A204.1 (cell line): ENCODE data around the gene FAIM2.

Source experiments
- FAIRE-seq: peaks from 2 replicates; lab custom pipeline; 2012; peaks lifted over from hg19 to GRCh38; lab: Jason Lieb, UNC

FAIM2 gene

DNA sequence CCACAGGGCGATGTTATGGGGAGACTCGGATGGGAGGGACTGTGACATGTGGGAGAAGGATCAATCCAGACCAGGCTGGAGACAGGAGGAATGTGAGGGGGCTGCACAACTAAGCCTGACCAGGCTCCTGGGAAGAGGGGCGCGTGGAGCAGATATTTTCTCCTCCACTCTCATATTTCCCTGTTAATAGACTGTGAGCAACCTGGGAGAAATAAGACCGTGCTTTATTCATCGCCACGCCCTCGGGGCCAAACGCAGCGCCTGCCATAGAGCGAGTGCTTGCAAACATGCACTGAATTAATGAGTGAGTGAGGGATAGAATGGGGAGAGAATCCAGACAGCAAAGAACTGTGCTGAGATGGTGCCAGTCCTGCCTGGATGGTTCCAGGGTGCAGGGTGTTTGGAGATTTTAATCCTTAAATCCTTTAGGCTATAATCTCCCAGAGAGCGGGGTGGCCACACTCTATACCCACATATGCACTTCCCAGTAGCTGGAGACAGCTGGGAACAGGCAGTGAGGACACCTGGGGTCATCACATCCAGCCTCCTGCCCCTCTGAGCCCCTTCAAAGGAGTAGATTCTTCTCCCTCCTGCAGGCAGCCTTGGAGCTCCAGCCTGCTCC lies 13.6 kb upstream of the FAIM2 start:
- FAIRE-seq, result no peak

DNA sequence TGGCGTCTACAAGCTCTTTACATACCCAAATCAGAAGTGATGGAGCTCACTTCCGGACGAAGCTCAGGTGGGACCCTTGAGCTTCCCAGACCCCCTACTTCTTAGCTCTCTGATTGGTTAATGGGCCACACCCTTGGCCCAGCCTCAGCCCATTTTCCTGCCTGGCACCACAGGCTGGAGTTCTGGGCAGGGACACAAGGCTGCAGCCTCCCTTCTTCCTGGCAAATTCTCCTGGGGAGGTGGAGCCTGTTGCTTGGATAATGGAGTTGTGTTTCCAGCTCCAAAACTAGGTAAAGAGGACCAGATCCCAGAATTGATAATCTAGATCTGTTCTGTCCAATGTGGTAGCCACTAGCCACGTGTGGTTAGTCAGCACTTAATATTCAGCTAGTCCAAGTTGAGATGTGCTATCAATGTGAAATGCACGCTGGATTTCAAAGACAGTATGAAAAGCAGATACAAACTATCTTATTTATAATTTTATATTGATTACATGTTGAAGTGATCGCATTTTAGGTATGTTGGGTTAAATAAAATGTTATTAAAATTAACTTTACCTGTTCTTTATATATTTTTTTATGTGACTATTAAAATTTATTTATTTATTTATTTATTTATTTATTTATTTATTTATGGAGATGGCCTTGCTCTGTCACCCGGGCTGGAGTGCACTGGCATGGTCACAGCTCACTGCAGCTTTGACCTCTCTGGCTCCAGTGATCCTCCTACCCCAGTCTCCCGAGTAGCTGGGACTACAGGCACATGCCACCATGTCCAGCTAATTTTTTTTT lies 12.6 kb upstream of the FAIM2 start:
- FAIRE-seq, result no peak

DNA sequence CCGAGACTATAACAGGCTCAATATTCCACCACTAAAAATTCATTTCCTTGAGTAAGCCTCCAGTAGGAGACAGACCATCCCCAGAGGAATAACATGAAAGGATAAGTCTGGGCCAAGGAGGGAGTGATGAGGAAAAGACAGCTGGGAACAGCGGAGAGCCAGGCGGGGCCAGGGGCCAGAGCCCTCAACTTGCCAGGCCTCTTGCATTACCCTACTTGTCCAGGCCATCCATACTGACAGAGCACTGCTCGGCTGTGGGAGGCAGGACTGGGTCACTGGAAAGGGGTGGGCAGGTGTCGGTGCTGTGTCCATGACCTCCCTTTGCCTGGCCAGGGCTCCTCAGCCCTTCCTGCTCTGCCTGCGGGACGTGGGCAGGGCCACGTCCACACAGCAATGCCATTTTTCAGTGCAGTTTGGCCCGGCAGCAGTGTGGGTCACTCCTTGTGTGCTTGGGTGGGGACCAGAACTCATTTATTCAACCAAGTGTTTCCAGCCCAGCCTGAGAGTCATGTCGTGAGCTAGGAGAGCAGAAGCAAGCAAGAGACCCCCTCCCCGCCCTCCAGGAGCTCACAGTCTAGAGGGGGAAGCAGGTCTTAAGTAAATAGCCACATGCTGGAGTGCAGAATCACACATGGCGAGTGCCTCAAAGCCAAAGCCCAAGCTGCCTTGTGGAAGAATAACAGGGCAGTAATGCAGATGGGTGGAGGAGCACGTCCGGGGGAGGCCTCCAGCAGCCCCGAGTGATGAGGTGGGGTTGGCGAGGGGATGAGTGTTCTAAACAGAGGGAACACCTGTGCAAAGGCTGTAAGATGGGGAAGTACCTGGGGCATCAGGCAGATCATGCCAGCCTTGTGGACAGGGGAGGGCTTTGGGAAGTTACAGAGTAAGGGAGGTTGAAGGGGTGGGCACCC lies 8.9 kb upstream of the FAIM2 start:
- no peak for FAIRE-seq

DNA sequence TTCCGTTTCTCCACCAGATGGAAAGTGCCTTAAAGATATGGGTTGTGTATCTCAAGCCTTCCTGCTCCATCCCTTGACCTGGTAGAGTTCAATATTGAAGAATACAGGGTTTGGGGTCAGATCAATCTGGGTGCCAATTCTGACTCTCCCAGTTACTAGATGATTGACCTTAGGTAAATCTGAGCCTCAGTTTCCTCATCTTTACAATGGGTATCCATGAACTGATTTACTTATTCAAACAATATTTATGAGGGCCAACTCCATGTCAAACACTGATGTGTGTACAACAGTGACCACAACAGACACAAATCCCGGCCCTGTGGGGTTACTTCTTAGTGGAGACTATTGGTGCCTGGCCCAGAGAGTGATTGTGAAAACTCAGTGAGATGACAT lies 7.5 kb upstream of the FAIM2 start:
- no peak for FAIRE-seq

DNA sequence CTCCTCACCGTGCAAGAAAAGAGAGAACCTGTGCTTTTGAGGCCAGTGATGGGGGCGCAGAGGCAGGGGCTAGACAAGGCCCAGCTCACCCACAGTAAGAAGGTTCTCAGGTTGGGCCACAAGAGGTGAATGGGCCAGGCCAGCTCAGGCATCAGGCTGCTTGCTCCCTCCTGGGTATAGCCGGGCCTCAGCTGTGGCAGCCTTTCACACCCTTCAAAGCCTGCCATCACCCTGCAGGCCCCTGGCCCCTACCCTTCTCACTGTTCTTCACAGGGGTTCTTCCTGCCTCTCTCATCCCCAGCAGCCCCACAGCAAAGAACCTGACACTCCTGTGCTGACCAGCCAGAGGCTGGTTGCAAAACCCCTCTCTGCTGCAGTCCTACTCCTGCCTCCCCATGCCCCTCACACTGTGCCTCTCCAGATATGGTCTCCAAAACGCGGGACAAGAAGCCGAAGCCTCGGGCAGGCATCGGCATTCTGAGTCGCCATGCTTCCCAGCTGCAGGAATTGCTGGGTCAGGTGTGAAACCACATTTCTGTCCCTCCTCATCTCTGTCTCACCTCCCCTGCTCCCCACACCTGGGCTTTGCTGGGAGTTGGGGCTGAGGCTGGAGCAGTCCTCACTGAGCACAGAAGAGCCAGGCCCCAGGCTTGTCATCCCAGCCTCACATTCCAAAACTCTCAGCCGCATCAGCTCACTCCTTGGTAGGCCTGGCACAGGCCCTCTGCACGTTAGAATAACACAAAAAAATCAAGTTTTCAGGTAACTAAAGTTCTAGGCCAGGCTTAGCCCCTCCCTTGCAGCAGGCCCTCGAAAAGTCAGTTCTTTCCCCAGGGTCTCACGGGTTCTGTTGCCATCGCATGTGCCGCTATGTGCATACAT lies 6.9 kb upstream of the FAIM2 start:
- no peak for FAIRE-seq

DNA sequence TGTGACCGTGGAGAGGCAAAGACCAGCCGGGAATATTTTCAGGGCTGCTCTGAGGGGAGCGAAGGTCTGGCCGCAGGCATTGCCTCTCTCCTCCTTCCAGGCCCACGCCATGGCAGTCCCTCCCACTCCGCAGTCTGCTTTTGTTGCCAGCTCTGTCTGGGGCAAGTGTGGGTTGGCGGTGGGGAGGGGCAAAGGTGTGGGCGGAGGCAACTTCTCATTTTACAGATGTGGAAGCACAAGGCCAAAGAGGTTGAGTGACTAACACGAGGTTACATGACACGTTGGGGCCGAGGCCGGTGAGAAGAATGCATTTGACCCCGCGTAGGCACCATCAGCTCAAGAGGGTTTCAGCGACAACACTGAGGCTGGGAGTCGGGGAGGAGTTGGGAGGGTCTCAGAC lies 6.1 kb upstream of the FAIM2 start:
- FAIRE-seq, result no peak

DNA sequence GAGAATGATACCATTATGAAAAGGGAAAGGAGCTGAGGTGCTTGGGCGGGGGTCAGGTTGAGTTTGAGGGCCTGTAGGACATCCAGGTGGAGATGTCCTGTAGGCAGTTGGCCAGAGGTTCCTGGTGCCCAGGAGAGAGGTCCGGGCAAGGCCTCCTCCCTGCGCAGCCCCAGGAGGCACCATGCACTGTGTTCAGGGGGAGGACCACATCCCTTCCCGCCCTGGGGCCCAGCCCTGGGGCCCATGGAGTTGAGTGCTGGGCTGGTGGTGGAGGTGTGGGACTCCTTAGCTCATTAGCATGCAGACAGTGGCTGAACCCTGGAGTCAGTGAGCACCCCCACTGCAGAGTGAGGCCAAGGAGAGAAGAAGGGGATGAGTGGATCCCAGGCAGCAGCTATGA lies 5.7 kb upstream of the FAIM2 start:
- FAIRE-seq, result no peak

DNA sequence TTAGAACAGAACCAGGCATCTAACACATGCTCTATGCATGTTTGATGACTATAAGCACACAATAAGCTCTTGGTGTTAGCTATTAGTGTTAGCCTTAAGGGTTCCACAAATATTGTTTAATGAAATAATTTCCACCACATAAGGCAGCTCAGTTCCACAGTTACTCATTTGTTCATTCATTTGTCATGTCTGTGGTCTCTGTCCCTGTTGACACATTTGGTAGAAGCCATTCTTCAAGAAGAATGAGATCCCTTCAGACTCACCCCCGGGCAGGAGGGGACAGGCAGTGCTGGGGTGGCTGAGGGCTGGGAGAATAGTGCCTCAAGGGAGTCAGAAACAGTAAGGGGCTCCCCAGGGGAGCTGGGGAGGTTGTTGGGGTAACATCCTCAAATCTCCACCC lies 3.7 kb upstream of the FAIM2 start:
- FAIRE-seq, result no peak

DNA sequence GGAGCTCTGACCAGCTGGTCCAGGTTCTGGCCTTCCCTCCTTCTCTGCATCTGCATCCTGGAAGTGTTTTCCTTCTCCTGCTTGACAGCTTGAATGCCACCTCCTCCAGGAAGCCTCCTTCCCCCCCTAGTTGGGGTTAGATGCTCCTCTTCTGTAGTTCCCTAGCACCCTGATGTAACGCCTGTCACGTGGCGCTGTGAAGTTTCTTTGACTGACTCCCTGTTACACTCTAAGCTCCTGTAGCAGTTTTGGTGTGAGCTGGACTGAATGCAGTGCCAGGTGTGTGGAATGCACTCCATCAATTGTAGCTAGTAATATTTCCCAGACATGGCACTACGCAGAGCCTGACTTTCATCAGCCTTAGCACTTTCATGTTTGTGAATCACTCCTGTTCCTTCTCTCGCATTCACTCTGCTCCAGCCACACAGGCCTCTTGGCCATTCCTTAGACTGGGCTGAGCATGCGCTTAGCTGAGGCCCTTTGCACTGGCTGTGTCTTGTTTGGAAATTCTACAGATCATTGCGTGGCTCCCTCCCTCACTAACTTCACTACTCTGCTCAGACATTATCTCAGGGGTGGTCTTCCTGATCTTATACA lies 2.1 kb upstream of the FAIM2 start:
- FAIRE-seq, result no peak

DNA sequence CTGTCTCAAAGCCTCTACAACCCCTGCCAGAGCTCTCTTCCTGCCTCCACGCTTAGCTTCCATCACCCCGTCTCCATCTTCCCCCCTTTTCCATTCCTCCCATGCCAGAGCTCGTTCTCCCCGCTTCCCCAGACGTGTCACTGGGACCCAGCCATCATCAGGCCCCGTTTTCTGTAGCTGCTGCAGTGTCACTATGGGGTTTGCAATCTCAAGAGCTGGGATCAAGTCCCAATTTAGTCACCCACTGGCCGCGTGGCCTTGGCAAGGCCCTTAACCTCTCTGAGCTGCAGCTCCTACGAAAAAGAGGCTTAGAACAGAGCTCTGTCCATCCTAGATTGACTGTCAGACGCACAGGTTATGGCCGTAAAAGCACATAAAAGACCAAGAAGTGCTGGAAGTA lies 901 bp upstream of the FAIM2 start:
- no peak for FAIRE-seq

DNA sequence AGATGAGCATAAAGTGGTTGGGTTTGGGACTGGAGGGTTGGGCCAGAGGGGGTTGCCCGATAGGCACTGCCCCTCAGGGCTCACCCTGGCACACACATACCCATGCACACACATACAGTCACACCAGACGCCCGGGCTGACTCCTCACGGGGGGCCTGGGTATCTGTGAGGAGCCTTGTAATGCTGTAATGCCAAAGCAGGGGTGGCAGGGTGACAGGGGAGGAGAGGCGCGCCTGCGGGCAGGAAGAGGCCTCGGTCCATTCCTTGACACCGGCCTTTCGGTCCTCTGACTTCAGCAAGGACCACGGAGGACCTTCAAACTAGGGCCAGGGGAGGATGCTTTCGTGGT lies 375 bp downstream of the FAIM2 start:
- FAIRE-seq, result no peak

DNA sequence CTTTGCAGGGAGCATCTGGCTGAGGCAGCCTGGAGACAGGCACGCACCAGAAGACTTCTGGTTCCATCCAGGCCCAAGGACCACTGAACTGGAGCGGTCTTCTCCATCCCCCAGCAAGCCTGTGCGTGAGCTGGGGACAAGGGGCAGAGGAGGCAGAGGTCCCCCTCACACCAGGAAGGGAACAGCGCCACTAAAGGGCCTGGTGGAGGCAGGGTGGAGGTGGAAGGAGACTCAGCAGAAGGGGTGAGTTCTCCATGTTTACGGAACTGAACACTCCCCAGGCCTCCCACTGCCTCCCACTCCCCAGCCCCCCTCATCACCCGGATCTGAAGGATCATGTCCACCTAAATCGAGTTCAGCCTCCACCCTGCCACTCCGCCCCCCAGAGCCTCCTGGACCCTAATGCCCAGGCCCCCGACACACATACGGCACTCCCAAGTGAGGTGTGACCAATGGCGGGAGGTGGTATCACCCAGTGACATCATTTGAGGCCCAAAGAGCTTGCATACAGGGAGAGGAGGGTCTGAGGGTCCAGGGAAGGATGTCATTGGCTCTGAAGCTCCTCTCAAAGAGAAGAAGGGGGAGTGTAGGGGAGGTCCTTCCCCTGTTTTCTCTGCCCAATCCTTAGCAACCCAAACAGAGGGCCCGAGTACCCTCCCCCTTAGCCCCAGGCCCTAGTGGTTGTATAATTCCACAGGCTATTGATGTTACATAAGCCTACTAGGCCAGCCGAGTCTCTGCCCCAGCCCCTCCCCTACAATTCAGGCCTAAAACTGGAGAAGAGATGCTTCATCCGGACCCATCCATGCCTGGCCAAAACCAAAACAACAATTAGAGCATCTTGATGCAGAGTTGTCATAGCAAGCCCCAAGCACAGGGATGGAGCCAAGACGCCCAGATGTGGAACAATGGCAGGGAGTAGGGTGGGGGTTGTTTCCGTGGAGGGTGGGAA lies 1.0 kb downstream of the FAIM2 start:
- FAIRE-seq, result no peak

DNA sequence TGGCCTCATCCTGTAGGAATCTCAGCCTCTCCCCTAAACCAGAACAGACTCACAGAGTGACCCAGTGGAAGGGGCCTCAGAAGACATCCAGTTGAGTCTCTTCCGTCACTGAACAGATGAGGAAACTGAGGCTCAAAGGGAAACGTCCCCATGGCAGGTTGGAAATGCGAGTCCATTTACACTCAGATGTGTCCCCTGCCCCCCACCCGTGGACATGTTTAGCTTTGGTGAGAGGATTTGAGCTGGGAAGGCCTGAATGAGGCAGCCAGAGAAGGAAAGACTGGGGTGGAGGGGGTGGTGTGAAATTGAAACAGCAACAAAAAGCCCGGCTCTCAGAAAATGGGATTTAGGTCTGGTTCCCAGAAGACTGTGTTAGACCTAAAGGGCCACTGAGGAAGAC lies 1.7 kb downstream of the FAIM2 start:
- no peak for FAIRE-seq

DNA sequence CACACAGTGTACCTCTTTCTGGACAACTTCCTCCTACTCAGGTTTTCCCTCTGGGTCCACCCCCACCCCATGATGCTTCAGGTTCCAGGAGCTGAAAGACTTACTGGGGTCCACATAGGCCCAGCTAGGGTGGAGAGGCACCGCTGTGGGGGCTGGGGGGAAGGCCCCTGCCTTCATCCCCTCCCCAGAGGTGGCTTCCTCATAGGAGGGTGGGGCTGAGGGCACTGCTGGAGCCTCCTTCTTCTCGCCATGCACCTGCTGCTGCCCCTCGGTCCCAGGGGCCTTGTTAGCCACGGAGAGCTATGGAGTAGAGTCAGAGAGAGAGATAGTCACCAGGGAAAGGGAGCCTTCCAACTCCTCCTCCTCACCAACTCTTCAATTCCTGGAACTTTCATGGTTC lies 2.7 kb downstream of the FAIM2 start:
- no peak for FAIRE-seq

DNA sequence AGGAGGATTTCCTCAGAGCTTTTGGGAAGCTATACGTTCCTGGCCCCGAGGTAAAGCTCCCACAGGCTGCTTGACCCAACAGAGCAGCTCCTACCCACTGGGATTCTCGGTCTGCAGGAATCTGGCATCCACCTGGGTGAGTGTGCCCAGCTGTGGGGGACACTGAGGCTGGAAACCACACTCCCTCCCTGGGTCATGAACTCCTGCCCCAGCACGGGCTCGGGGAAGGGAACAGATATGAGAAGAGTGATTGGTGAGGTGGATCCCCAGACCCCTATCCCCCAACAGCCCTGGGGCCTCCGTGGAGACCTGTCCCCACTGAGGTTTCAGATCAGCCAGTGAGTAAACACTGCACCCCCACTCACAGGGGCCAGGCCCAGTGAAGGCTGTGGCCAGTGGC lies 3.3 kb downstream of the FAIM2 start:
- no peak for FAIRE-seq

DNA sequence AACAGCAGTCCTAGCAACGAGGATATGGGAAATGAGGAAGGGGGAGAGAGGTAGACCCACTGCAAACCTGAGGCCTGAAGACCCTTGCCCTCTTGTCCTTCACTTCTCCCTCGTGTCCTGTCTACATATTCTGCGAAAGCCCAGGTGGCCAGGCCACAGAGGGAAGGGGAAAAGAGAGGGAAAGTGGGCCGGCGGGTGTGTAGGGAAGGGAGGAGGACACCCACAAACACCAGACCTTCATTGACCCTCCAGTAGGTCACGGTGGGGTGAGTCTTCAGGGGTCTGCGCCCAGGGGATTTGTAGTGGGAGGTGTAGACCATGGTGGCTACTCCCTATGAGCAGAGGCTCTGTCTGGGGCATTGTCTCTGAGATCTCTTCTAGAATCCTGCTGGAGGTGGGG lies 3.8 kb downstream of the FAIM2 start:
- FAIRE-seq, result no peak

DNA sequence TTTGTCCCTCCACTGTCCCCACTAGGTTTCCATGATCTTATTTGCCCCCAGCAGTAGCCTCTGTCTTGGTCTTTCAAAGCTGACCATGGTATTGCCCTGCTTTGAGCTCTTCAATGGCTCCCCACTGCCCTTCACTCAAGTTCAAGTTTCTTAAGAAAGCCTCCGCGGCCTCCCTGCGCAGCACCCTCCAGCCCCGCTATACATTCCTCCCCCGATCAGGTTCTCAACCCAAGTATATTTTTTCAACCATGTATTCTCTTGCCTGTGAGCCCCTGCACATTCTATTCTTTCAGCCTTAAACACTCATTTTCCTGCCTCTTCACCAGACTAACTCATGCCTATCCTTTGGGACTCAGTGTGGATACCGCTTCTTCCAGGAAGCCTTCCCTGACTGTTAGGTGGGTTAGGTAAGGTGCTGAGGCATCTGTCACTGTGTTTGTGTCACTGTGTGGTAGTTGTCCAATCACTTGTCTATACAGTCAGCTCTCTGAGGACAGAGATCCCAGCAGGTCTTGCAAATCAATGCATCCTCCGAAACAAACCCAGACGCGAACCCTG lies 4.3 kb downstream of the FAIM2 start:
- FAIRE-seq, result no peak

DNA sequence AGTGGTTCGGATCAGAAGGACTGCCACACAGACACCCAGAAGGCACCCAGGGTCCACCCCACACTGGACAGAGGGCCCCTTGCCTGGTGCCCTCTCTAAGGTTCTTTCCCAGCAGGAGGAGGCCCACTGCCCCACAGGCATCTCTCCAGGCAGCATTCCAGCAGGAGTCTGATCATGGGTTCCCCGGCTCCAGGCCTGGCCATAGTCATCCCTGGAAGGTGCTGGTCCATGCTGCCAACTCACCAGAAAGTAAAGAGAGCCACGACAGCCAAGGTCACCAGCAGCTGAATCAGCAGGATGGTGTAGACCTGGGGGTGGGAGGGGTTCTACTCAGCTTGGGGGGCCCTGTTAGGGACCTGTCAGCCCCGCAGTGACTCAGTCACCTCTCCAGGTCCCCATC lies 6.4 kb downstream of the FAIM2 start:
- no peak for FAIRE-seq

DNA sequence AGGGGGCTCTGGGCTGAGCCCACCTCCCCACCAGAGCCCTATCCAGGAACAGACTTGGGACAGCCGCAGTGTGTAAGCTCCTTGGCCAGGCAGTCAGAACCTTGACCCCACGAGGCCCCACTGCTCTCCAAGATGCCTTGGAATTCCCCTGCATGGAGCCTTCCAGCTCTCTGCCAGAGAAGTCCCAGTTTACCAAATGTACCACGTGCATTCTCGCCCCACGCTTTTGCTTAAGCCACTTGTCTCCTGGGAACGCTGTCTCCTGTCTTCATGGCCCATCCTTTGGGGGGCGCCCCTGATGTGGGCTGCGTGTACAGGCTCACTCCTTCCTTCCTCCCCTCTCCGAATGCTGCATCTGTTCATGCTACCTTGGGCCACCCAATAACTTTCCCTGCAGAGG lies 7.9 kb downstream of the FAIM2 start:
- no peak for FAIRE-seq

DNA sequence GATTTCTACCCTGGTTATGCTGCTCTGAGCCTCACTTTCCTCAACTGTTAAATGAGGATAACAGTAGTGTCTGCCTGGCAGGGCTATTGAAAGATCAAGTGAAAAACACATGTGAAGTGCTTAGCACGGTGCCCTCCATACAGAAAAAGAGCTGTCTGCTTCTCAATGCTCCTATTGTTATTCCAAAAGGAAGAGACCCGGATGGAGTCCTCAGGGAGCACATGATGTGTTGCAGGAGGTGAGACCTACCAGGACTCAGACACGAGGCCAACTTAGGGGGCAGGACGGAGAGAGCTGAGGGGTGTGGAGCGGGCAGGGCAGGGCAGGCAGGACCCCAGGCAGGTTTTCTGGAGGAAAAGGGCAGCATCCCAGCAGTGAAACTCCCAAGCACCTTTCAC lies 8.9 kb downstream of the FAIM2 start:
- FAIRE-seq, result no peak
